ENCODE results near the gene CAD. TPM values are rescaled to one million over a fixed set of nuclear protein-coding genes. Genes with fewer than 3 reads are reported as not detected.
"Not testable (repeated sequence)": the region's sequence is repeated elsewhere in the genome, so short reads cannot be mapped to it uniquely, and the experiment has no call there.

Gene CAD
- 60.0 and 63.5 TPM in 2 replicates for total RNA-seq

DNA sequence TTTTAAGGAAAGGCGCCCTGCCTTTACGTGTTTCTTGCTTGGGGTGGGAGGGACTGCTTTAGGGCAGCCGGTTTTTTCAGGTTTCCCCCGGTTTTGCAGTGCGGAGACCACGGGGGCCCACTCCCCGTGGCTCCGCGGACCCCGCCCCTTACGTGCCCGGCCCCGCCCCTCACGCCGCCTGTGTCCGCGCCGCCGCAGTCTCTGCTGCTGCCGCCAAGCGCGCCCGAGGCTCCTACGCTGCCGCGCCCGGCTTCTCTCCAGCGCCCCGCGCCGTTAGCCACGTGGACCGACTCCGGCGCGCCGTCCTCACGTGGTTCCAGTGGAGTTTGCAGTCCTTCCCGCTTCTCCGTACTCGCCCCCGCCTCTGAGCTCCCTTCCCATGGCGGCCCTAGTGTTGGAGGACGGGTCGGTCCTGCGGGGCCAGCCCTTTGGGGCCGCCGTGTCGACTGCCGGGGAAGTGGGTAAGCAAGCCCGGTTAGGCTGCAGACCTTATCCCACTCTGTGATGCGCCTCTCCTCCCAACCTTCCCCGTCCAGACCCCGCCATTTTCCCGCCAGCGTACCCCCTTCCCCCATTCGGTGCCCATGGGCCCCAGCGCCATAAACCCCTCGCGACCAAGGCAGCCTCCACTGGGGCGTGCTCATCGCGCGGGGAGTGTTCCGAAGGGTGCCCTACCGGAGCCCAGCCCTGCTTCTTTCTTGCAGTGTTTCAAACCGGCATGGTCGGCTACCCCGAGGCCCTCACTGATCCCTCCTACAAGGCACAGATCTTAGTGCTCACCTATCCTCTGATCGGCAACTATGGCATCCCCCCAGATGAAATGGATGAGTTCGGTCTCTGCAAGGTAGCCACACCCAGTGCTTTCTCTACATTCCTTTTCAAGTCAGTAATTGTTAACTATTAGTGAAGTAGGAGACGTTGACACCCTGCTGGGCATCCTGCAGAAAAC lies at the start of gene CAD:
TSS of gene CAD (plus strand) at position 197 of the 949 bp plus-strand sequence. CDS start at position 380, 183 bp downstream.
- H3K27me3 ChIP-seq (ENCODE audit: control insufficient read depth, insufficient read depth, low read length), result no peaks in the 10 kb centered on the region
- peak within 1 kb of the TSS; percentile 75 for H3K4me3 ChIP-seq (ENCODE audit: low read depth, low read length)
- DNase-seq (ENCODE audit: low read depth), result peak; percentile 44
- TF ChIP-seq, protein P1, sequence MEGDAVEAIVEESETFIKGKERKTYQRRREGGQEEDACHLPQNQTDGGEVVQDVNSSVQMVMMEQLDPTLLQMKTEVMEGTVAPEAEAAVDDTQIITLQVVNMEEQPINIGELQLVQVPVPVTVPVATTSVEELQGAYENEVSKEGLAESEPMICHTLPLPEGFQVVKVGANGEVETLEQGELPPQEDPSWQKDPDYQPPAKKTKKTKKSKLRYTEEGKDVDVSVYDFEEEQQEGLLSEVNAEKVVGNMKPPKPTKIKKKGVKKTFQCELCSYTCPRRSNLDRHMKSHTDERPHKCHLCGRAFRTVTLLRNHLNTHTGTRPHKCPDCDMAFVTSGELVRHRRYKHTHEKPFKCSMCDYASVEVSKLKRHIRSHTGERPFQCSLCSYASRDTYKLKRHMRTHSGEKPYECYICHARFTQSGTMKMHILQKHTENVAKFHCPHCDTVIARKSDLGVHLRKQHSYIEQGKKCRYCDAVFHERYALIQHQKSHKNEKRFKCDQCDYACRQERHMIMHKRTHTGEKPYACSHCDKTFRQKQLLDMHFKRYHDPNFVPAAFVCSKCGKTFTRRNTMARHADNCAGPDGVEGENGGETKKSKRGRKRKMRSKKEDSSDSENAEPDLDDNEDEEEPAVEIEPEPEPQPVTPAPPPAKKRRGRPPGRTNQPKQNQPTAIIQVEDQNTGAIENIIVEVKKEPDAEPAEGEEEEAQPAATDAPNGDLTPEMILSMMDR (IDR thresholded peaks at IDR 0.05; ENCODE audit: insufficient read depth, low read length, poor library complexity, severe bottlenecking), result no peak
- H3K36me3 ChIP-seq (ENCODE audit: control insufficient read depth, insufficient read depth, low read length), result peaks cover 3% of the 10 kb centered on the region

DNA sequence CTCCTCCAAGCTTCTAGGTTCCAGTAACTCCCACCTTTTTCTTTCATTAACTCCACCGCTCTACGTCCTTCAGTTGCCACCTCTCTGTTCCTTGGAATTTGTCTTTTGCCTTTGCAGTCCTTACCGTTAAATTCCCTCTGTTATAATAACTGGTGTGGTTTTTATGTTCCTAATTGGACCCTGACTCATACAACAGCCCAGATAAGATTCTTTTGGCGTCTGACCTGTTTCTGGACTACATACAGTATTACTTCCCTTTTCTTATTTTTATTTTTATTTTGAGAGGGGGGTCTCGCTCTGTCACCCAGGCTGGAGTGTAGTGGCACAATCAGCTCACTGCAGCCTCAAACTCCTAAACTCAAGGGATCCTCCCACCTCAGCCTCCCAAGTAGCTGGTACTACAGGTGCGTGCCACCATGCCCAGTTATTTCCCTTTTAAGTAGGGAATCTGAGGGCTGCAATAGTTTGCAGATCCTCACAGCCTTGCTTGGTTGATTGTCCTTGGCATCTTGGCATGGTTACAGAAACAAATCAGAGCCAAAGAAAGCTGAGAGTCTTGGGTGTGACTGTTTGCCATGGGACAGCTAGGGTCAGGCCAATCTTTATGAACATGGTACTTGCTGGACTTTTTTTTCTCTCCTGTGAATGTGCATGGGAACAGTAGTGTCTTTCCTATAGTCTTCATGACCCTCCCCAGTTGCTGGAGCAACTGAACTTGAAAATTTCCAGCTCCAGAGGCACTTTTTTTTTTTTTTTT lies 46.4 kb upstream of the CAD start:
- Histone ChIP-seq H3K4me3 (ENCODE audit: low read depth, low read length) (no peak overlapping the region), H3K27me3 (ENCODE audit: control insufficient read depth, insufficient read depth, low read length) (peaks cover 18% of the 10 kb centered on the region), H3K36me3 (ENCODE audit: control insufficient read depth, insufficient read depth, low read length) (no peaks in the 10 kb centered on the region)
- DNase-seq (ENCODE audit: low read depth), result no peak
- TF ChIP-seq, protein P1 (IDR thresholded peaks at IDR 0.05; ENCODE audit: insufficient read depth, low read length, poor library complexity, severe bottlenecking), result no peak

DNA sequence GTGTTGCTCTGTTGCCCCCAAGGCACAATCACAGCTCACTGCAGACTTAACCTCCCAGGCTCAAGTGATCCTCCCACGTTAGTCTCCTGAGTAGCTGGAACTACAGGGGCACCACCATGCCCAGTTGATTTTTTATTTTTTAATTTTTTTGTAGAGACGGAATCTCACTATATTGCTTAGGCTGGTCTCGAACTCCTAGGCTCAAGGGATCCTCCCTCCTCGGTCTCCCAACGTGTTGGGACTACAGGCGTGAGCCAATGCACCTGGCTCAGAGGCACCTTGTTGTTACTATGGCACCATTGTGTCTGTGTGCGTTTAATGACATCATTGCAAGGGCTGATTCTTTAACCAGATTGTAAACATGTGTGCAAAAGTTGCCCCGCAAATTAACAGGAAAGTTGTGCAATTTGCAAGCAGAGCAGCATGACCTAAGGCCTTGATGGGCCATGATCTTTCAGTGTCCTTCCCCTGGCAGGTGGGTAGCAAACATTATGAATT lies 45.8 kb upstream of the CAD start:
- TF ChIP-seq, protein P1 (IDR thresholded peaks at IDR 0.05; ENCODE audit: insufficient read depth, low read length, poor library complexity, severe bottlenecking), result no peak
- DNase-seq (ENCODE audit: low read depth), result no peak
- Histone ChIP-seq H3K4me3 (ENCODE audit: low read depth, low read length) (no peak overlapping the region), H3K27me3 (ENCODE audit: control insufficient read depth, insufficient read depth, low read length) (peaks cover 18% of the 10 kb centered on the region), H3K36me3 (ENCODE audit: control insufficient read depth, insufficient read depth, low read length) (no peaks in the 10 kb centered on the region)

DNA sequence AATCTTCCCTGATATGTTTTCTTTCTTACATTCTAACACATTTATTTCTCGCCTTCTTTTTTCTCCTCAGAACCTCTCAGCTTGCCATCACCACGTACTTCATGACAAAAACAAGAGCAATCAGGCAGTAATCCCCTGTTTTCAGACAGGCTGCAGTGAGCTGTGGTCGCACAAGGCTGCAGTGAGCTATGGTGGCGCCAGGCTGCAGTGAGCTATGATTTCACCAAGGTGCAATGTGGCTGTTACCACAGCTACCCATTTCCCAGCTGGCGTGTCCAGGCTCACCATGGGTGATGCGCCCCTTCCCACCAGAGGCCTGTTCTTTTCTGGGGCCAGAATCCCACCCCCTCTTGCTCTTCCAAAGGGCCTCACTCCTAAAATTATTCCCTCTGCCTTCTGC lies 42.5 kb upstream of the CAD start:
- H3K27me3 ChIP-seq (ENCODE audit: control insufficient read depth, insufficient read depth, low read length), result peaks cover 22% of the 10 kb centered on the region
- DNase-seq (ENCODE audit: low read depth), result no peak
- TF ChIP-seq, protein P1 (IDR thresholded peaks at IDR 0.05; ENCODE audit: insufficient read depth, low read length, poor library complexity, severe bottlenecking), result no peak
- H3K36me3 ChIP-seq (ENCODE audit: control insufficient read depth, insufficient read depth, low read length), result no peaks in the 10 kb centered on the region
- H3K4me3 ChIP-seq (ENCODE audit: low read depth, low read length), result no peak overlapping the region

DNA sequence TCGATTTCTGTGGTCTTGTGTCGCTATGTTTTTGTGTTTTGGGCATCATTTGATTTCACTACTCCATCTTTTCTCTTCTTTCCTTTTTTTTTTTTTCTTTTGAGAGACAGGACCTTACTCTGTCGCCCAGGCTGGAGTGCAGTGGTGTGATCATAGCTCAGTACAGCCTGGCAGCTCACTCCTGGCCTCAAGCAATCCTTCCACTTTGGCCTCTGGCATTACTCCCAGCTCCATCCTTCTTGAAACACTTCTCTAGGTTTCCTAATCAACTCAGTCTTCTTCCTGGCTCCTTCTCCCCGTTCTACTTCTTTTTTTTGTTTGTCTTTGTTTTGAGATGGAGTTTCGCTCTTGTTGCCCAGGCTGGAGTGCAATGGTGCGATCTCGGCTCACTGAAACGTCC lies 41.8 kb upstream of the CAD start:
- TF ChIP-seq, protein P1 (IDR thresholded peaks at IDR 0.05; ENCODE audit: insufficient read depth, low read length, poor library complexity, severe bottlenecking), result no peak
- Histone ChIP-seq H3K4me3 (ENCODE audit: low read depth, low read length) (no peak overlapping the region), H3K27me3 (ENCODE audit: control insufficient read depth, insufficient read depth, low read length) (peaks cover 19% of the 10 kb centered on the region), H3K36me3 (ENCODE audit: control insufficient read depth, insufficient read depth, low read length) (no peaks in the 10 kb centered on the region)
- DNase-seq (ENCODE audit: low read depth), result no peak

DNA sequence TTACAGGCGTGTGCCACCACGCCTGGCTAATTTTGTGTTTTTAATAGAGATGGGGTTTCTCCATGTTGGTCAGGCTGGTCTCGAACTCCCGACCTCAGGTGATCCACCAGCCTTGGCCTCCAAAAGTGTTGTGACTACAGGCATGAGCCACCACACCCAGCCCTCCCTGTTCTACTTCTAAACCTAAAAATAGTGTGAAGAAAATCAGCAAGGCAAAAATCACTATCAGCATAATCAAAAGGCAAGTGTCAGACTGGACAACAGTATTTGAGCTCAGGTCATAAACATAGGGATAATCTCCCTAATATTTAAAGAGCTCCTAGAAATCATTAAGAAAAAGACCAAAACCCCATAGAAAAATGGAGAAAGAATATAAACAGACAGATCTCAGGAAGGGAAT lies 41.4 kb upstream of the CAD start:
- peaks cover 17% of the 10 kb centered on the region for H3K27me3 ChIP-seq (ENCODE audit: control insufficient read depth, insufficient read depth, low read length)
- not testable (repeated sequence) for H3K4me3 ChIP-seq (ENCODE audit: low read depth, low read length); DNase-seq (ENCODE audit: low read depth); H3K36me3 ChIP-seq (ENCODE audit: control insufficient read depth, insufficient read depth, low read length)
